Measurements from ENCODE around the gene ZNF331.

- TF ChIP-seq, protein P1, sequence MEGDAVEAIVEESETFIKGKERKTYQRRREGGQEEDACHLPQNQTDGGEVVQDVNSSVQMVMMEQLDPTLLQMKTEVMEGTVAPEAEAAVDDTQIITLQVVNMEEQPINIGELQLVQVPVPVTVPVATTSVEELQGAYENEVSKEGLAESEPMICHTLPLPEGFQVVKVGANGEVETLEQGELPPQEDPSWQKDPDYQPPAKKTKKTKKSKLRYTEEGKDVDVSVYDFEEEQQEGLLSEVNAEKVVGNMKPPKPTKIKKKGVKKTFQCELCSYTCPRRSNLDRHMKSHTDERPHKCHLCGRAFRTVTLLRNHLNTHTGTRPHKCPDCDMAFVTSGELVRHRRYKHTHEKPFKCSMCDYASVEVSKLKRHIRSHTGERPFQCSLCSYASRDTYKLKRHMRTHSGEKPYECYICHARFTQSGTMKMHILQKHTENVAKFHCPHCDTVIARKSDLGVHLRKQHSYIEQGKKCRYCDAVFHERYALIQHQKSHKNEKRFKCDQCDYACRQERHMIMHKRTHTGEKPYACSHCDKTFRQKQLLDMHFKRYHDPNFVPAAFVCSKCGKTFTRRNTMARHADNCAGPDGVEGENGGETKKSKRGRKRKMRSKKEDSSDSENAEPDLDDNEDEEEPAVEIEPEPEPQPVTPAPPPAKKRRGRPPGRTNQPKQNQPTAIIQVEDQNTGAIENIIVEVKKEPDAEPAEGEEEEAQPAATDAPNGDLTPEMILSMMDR (IDR thresholded peaks at IDR 0.05; ENCODE audit: borderline replicate concordance, extremely low read depth, low read length, poor library complexity, severe bottlenecking): no peak
- TF ChIP-seq EZH2 (IDR thresholded peaks at IDR 0.05; ENCODE audit: borderline replicate concordance, low read depth, low read length, severe bottlenecking): no peak
These were observed 40.0 kb downstream of the ZNF331 start for GRCh38 chr19:53577968-53578367.
